HG02759 (cell line): ENCODE results near the gene SLC4A5.
"Not testable (repeated sequence)": the region's sequence is repeated elsewhere in the genome, so short reads cannot be mapped to it uniquely, and the experiment has no call there.

Experiments
- ATAC-seq: cut with Tn5 transposase; IDR thresholded peaks from one replicate; pipeline ENCODE4 v1.9.1; 2021; ENCODE audit warnings: mild to moderate bottlenecking, moderate library complexity; ENCODE audit not compliant: unreplicated experiment

The SLC4A5 gene

GRCh38 chr2:74239346-74239745 is 103.9 kb downstream of the SLC4A5 start:
- ATAC-seq: no peak

DNA sequence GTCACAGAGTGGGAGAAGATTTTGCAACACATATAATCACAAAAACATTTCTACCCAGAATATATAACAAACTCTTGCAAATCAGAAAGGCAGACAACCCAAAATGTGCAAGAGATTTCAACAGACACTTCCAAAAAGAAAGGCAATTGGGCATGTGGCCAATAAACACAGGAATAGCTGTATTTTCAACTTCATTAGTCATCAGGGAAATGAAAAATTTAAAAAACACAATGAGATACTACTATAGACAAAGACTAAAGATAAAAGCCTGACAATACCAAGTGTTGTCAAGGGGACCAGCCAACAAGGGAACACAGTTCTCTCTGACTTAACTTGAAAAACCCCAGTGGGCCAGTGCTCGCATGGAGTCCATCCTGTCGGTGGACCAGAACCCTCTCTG is 104.3 kb downstream of the SLC4A5 start:
- ATAC-seq: no peak

DNA sequence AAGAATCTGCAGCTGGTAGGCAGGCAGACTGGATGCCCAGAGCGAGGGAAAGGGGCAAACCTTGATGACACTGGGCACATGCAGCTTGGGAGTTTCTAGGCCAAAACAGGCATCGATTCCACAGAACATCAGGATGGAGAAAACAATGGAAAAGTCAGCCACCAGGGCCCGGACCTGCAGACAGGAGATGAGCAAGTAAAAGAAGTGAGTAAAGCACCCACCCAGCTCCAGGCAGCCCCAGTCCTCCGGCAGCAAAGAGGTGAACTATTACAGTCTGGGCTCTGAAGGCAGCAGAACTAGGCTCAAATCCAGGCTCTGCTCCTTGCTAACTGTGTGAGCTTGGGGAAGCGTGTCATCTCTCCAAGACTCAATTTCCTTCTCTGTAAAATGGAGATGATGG is 108.2 kb downstream of the SLC4A5 start:
- ATAC-seq: no peak

- ATAC-seq: no peak
Measured at GRCh38 chr2:74233648-74234047, 109.6 kb downstream of the SLC4A5 start.

DNA sequence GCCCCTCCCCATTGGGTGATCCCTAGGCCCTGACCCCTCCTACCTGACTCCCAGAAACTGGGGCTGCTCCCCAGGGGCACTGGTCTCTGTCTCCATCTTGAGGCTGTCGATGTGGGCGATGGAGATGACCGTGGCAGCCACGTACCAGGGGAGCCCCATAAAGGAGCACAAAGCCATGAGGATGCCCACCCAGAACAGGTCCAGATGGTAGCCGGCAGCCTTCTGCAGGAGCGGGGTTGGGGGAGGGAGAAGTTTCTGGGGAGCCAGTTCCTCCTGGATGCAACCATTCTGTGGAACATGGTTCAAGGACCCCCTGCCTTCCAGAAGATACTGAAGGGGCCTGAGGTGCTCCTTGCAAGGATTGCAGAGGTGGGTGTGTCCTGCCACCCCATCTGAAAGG is 110.8 kb downstream of the SLC4A5 start:
- ATAC-seq: no peak

DNA sequence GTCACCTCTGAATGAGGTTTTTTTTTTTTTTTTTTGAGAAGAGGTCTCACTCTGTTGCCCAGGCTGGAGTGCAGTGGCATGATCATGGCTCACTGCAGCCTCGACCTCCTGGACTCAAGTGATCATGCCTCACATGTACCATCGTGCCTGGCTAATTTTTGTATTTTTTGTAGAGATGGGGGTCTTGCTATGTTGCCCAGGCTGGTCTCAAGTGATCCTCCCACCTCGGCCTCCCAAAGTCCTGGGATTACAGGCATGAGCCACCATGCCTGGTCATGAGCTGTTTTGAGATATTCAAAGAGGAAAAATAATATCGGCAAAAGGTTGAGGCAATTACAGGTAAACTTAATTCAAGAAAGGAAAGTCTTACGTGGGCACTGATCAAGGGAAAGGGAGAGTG is 113.4 kb downstream of the SLC4A5 start:
- not testable (repeated sequence) for ATAC-seq

DNA sequence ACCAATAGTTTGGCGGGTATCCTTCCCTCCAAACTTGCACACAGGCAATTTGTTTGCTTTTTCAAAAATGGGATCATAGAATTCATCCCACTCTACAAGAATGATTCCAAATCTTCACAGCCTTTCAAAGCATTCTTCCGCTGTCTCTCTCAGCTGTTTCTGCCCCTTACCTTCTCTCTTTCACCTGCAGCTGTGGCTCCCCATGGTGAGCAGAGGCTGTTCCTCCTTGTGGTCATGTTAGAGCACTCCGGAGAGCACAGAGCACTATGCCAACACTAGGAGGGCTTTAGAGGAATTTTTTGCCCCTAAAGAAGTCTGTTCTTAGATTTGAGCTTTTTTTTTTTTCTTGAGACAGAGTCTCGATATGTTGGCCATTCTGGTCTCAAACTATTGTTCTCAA is 114.4 kb downstream of the SLC4A5 start:
- no peak for ATAC-seq

GRCh38 chr2:74227646-74228045 is 115.6 kb downstream of the SLC4A5 start:
- ATAC-seq: no peak

- ATAC-seq: no peak
Measured at GRCh38 chr2:74226648-74227213, 116.5 kb downstream of the SLC4A5 start.

DNA sequence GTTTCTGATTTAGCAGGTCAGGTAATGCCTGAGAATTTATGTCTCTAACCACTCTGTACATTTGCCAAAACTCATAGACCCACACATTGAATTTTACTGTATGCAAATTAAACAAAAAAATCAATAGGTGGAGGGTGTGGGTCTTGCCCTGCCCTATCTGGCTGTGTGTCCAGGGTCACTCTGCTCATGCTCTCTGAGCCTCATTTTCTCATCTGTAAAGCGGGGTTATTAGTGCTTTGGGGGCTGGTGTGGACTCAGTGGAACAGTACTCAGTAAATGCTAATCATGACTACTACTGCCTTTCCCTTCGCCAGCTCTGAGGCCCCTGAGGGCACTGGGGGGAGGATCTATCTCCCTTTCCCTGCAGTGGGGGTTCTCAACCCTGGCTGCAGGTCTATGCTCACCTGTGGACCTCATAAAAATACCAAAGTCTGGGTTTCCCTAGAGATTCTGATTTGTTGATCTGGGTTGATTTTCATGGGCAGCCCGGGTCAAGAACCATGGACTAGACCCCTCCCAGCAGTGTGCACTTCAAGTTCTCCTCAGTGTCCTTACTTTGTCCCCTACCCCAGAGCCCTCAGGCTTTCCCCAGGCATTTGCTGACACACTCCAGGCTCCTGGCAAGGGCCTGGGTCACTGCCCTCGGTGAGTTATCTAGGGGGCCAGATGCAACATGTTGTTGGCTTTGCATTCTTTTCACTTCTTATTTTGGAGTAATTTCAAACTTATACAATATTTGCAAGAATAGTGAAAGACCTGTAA is 117.3 kb downstream of the SLC4A5 start:
- no peak for ATAC-seq

DNA sequence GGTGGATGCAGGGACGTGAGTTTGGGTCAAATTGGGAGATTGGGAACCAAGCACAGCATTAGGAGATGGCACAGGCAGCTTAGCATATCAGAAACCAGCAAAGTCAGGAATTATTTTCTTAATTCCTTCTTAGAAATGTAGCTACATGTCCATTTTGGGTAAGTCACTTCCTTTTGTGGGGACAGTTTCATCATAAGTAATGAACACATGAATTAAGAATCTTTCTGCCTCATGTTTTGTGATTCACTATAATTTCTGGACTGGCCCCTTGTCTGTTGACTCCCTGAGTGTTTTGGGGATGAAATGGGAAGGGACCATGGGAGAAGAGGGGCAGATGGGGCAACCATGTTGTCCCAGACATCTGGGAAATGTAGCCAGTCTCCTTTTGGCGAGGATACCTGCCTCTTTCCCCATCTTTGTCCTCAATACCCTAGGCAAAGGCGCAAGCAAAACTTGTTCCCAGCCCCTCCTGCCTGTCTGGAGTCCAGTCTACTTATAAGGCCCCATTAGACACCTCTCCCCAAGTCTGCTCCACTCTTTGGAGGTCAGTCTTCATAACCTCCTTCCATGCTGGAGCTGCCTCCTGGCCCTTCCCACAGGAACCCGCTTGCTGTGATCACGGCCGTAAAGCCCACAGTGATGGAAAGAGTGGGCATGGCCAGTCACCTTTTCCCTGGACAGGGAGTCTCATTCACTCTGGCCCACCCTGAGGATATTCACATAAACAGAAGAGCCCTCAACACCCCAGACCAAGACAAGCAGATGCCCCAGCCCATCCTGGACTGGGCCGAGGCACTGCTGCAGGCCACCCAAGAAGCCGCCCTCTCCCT is 119.1 kb downstream of the SLC4A5 start:
- no peak for ATAC-seq

- no peak for ATAC-seq
Measured at GRCh38 chr2:74222300-74222650, 120.9 kb downstream of the SLC4A5 start.

- ATAC-seq: no peak
Measured at GRCh38 chr2:74221604-74222299, 121.5 kb downstream of the SLC4A5 start.

GRCh38 chr2:74221091-74221490 is 122.1 kb downstream of the SLC4A5 start:
- no peak for ATAC-seq

GRCh38 chr2:74219846-74220486 is 123.2 kb downstream of the SLC4A5 start:
- ATAC-seq: no peak

GRCh38 chr2:74216642-74217041 is 126.6 kb downstream of the SLC4A5 start:
- no peak for ATAC-seq

- ATAC-seq: not testable (repeated sequence)
Measured at GRCh38 chr2:74215771-74216170, 127.4 kb downstream of the SLC4A5 start.

- ATAC-seq: no peak
Measured at GRCh38 chr2:74212702-74213410, 130.4 kb downstream of the SLC4A5 start.

DNA sequence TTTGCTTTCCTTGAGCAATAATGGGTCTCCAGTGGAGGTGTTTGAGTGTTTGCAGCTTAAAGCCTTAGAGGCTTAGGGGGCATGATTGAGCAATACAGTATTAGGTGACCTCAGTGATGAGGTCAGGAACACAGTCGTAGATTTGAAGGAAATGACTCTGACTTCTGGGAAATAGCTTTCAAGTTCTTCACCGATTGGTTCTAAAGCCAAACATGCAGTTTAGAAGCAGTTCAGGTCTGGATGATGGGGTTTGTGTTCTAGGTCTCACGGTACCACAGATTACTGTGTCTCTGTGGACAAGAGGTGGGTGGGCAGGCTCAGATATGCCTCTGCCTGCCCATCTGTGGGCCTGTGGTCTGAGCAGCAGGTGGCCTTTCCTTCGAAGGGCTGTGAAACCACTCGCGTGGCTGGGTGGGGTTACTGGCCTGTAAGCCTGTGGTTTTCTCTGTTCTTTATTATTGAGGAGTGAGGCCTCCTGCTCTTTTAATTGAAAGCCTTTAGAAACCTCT is 137.0 kb downstream of the SLC4A5 start:
- peak; percentile 74 for ATAC-seq

DNA sequence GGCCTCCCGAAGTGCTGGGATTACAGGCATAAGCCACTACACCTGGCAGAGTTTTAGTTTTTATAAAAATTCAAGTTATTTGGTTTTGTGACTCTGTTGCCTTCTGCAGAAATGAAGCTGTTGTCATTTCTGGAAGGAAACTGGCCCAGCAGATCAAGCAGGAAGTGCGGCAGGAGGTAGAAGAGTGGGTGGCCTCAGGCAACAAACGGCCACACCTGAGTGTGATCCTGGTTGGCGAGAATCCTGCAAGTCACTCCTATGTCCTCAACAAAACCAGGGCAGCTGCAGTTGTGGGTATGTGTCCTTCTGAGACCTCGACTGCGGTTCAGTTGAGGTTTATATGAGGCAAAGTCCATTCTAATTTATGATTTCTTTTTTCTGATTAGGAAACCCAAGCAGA is 137.6 kb downstream of the SLC4A5 start:
- peak; percentile 31 for ATAC-seq
